ENCODE results near the gene PNKD.

PNKD gene

DNA sequence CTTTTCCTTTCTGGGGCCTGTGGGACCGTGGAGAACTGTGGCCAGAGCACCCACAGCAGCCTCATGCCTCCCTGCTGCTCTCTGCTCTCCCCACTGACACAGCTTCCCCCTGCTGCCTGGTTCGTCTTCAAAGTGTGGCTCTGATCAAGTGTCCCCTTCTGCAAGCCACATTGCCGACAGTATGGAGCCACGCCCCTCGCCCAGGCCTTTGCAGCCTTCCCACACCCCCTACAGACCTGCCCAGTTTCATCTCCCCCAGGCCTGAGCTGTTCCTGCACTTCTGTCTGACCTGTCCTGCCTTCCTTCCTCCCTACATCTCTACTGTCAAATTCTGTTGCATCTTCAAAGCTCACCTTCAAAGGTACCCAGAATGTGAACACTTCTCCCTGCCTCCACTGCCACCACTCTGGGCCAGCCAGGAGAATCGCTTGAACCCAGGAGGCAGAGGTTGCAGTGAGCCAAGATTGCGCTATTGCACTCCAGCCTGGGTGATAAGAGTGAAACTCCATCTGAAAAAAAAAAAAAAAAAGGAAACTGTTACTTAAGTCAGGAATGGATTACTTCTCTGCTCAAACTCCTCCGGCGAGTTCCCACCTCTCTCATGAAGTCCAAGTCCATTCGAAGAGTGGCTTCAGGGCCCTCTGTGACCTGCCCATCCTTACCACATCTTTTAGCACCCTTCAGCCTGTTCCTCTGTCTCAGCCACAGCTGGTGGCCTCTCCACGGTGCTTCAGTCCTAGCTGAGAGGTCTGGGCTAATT is 57.3 kb downstream of the PNKD start:
- no peak for DNase-seq (ENCODE audit: low spot score)
- CTCF ChIA-PET: interaction anchor here (0.8 to 1.5 kb wide), 2 partner anchors 26 to 190 kb away, joined by 3 to 5 read pairs; no protein-coding TSS in a partner anchor
- POLR2A ChIA-PET (ENCODE audit: low non-redundant PET): no interaction called here
- H3K27ac ChIP-seq: no peak overlapping the region
- TF ChIP-seq, protein P1, sequence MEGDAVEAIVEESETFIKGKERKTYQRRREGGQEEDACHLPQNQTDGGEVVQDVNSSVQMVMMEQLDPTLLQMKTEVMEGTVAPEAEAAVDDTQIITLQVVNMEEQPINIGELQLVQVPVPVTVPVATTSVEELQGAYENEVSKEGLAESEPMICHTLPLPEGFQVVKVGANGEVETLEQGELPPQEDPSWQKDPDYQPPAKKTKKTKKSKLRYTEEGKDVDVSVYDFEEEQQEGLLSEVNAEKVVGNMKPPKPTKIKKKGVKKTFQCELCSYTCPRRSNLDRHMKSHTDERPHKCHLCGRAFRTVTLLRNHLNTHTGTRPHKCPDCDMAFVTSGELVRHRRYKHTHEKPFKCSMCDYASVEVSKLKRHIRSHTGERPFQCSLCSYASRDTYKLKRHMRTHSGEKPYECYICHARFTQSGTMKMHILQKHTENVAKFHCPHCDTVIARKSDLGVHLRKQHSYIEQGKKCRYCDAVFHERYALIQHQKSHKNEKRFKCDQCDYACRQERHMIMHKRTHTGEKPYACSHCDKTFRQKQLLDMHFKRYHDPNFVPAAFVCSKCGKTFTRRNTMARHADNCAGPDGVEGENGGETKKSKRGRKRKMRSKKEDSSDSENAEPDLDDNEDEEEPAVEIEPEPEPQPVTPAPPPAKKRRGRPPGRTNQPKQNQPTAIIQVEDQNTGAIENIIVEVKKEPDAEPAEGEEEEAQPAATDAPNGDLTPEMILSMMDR (conservative IDR thresholded peaks at IDR 0.05; ENCODE audit: low read depth): no peak

DNA sequence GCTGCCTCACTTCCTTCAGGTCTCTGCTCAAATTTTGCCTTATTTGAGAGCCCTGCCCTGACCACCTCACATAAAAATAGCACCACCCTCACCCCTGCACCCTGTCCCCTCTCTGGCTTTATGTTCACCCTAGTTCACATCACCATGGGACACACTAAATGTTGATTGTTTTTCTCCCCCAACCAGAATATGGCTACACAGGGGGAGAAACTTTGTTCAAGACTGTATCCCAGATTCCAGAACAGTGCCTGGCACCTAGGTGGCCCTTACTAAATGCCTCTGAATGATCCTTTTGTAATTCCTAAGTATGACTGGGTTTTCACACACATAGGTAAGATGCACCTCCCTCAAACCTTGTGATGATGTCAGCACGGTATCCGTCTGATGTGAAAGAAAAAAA is 58.0 kb downstream of the PNKD start:
- ChIA-PET CTCF (interaction anchor here (0.8 to 1.5 kb wide), 2 partner anchors 27 to 189 kb away, joined by 3 to 5 read pairs; no protein-coding TSS in a partner anchor), POLR2A (ENCODE audit: low non-redundant PET) (interaction anchor here (0.7 kb wide), 1 partner anchor 27 kb away, joined by 3 read pairs; no protein-coding TSS in a partner anchor)
- TF ChIP-seq, protein P1 (conservative IDR thresholded peaks at IDR 0.05; ENCODE audit: low read depth): no peak
- H3K27ac ChIP-seq: no peak overlapping the region
- DNase-seq (ENCODE audit: low spot score): no peak

DNA sequence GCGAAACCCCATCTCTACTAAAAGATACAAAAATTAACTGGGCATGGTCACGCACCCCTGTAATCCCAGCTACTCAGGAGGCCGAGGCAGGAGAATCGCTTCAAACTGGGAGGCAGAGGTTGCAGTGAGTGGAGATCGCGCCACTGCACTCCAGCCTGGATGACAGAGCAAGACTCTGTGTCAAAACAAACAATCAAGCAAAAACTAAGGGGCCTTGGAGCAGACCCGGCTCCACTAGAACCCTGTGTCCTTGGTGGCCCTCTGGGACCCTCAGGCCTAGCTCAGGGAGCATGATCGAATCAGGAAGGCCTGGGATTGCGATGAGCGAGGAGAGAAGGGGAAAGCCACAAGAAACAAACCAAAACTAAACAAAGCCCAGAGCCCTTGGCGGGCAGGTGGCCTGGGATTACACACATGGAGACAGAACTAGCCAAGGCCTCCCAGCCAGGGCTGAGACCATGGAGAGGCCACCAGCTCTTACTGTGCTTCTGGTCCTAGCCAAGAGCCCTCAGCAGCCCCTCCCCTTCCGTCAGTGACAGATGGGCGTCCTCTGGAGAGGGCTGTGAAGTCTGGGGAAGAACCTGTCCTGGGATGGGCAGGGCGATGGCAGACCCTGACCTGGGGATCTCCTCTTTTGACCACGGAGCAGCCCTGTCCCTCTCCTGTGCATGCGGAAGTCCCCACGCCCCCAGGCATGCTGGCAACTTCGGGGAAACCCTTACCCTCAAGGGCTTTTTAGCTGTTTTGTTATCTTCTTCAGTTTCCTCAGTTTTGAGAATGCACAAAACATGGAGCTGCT is 58.9 kb downstream of the PNKD start:
- TF ChIP-seq, protein P1 (conservative IDR thresholded peaks at IDR 0.05; ENCODE audit: low read depth): no peak
- ChIA-PET CTCF (no interaction called here), POLR2A (ENCODE audit: low non-redundant PET) (interaction anchor here (0.7 kb wide), 1 partner anchor 28 kb away, joined by 3 read pairs; no protein-coding TSS in a partner anchor)
- no peak for DNase-seq (ENCODE audit: low spot score)
- H3K27ac ChIP-seq: no peak overlapping the region

DNA sequence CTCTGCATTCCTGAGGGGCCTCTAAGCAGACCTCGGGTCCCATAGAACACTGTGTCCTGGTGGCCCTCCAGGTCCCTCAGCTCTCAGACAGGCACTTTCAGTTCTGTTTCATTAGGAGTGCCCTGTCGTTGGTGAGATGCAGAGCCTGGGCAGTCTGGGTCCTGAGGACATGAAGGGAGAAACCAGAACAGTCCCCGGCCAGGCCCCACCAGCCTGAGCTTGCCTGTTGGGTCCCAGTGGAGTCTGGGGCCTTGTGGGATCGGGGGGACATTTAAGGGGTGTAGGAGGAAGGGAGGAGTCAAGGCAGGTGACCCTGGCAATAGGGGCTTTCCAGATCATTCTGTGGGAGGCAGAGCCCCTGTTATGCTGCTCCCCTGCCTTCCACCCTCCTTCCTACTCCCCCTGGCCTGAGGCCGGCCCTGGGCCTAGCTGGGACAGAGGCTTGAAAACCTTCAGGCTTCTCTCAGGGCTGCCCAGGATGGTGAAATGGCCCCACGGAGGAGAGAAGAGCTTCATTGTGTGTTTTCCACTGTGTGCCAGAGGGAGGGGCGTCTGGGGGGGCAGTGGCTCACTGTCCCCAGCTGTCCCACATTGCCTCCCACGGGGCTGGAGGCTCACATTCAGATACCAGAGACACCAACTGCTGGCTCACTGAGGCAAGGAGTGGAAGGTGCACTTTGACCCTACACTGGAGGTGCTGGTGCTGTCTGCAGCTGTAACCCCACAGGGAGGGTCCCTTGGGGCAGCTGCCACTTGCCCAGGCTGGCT is 59.7 kb downstream of the PNKD start:
- ChIA-PET CTCF (no interaction called here), POLR2A (ENCODE audit: low non-redundant PET) (no interaction called here)
- H3K27ac ChIP-seq: no peak overlapping the region
- TF ChIP-seq, protein P1 (conservative IDR thresholded peaks at IDR 0.05; ENCODE audit: low read depth): no peak
- no peak for DNase-seq (ENCODE audit: low spot score)

DNA sequence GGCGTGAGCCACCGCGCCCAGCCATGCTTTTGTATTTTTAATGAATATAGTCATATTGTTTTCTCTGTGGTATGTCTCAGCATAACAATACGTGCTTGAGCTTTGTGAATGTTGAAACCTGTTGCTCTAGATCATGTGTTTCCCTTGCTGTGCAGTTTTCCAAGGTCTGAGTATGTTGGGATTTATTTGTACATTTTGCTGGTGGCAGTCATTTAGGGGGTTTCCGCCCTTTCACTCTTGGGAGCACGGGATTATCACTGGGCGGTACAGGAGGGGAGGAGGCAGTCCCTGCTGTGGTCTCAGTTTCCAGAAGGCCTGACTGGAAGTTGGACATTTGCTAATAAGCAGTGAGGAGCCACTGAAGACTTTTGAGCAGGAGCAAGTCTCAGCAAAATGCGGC is 61.4 kb downstream of the PNKD start:
- CTCF ChIA-PET: interaction anchor here (0.6 to 0.8 kb wide), 2 partner anchors 13 to 59 kb away, joined by 3 read pairs; no protein-coding TSS in a partner anchor
- POLR2A ChIA-PET (ENCODE audit: low non-redundant PET): no interaction called here
- DNase-seq (ENCODE audit: low spot score): no peak
- H3K27ac ChIP-seq: no peak overlapping the region
- TF ChIP-seq, protein P1 (conservative IDR thresholded peaks at IDR 0.05; ENCODE audit: low read depth): no peak

DNA sequence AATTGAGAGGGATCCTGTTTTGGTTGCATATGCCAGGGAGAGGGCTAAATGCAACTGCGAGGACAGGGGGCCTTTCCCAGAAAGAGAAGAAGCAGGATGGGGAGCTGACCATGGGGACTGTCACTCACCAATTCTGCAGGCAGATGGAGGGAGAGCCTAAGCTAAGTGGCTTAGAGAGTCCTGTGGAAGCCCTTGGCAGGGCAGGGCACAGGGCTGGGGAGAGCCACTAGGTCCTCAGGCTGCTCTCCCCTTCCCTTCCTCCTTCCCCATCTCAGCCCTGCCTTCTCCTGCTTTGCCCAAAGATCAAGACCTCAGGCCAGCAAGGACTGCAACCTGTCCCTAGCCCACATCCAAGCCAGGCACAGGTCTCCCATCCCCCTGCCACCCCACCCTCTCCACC is 62.0 kb downstream of the PNKD start:
- POLR2A ChIA-PET (ENCODE audit: low non-redundant PET): no interaction called here

More for the DNA sequence above, 62.0 kb downstream of the PNKD start:
- no peak overlapping the region for H3K27ac ChIP-seq
- CTCF ChIA-PET: interaction anchor here (0.8 kb wide), 1 partner anchor 59 kb away, joined by 3 read pairs; no protein-coding TSS in a partner anchor
- TF ChIP-seq, protein P1 (conservative IDR thresholded peaks at IDR 0.05; ENCODE audit: low read depth): no peak
- DNase-seq (ENCODE audit: low spot score): no peak

Data from RWPE1 (cell line).